Stimulated activated CD4-positive, alpha-beta T cell treated with anti-CD3 and anti-CD28 coated beads, Interleukin-4, amount 100 ng/mL, for 48 hours (primary cell): Measurements from ENCODE around the gene GPR161.

Experiments used
- DNase-seq, 2 donors: peaks; one replicate each; pipeline ENCODE4 v3.0.0-alpha.2; 2020; ENCODE audit warnings: low read depth in 2 of 2

The GPR161 gene

DNA sequence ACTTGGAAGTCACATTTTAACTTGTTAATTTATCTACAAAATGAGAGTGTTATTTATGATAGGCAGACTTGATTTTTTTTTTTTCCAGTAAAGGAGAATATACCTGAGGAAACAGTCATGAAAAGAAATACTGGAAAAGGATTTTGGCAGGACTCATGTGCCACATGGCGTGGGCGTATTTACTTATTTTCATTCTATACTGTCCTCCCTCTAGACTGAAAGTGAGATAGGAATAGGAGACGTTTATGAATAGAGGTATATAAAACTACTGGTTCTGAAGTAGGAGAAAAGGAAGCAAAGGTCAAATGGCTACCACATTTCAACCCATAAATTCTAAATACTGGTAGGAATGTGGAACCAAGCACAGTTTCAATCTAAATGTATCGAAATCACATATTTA is 105.1 kb downstream of the GPR161 start:
- no peak for DNase-seq

GRCh38 chr1:168031198-168031597 is 105.5 kb downstream of the GPR161 start:
- DNase-seq: no peak
